ENCODE data around the gene SLC5A2.

SLC5A2 gene

GRCh38 chr16:31465788-31466370, 17.0 kb upstream of the SLC5A2 start:
- no peak for DNase-seq (ENCODE audit: low read depth)
- H3K4me3 ChIP-seq (ENCODE audit: control insufficient read depth, low read depth, low read length): no peak overlapping the region
- TF ChIP-seq CTCF (IDR thresholded peaks at IDR 0.05; ENCODE audit: control insufficient read depth, insufficient read depth, low read depth, low read length, missing control alignments): no peak

GRCh38 chr16:31466381-31466841, 16.5 kb upstream of the SLC5A2 start:
- H3K4me3 ChIP-seq (ENCODE audit: control insufficient read depth, low read depth, low read length): no peak overlapping the region
- no peak for TF ChIP-seq CTCF (IDR thresholded peaks at IDR 0.05; ENCODE audit: control insufficient read depth, insufficient read depth, low read depth, low read length, missing control alignments)
- no peak for DNase-seq (ENCODE audit: low read depth)

GRCh38 chr16:31467151-31467773, 15.7 kb upstream of the SLC5A2 start:
- H3K4me3 ChIP-seq (ENCODE audit: control insufficient read depth, low read depth, low read length): no peak overlapping the region
- TF ChIP-seq CTCF (IDR thresholded peaks at IDR 0.05; ENCODE audit: control insufficient read depth, insufficient read depth, low read depth, low read length, missing control alignments): no peak
- no peak for DNase-seq (ENCODE audit: low read depth)

- no peak for TF ChIP-seq CTCF (IDR thresholded peaks at IDR 0.05; ENCODE audit: control insufficient read depth, insufficient read depth, low read depth, low read length, missing control alignments)
- H3K4me3 ChIP-seq (ENCODE audit: control insufficient read depth, low read depth, low read length): no peak overlapping the region
- DNase-seq (ENCODE audit: low read depth): no peak
These were observed 15.1 kb upstream of the SLC5A2 start for GRCh38 chr16:31467858-31468257.

GRCh38 chr16:31470615-31471014, 12.3 kb upstream of the SLC5A2 start:
- no peak overlapping the region; the same call in none of the 2 replicates for H3K4me3 ChIP-seq (ENCODE audit: control insufficient read depth, low read depth, low read length)
- TF ChIP-seq CTCF (IDR thresholded peaks at IDR 0.05; ENCODE audit: control insufficient read depth, insufficient read depth, low read depth, low read length, missing control alignments): no peak
- no peak for DNase-seq (ENCODE audit: low read depth)

- no peak for TF ChIP-seq CTCF (IDR thresholded peaks at IDR 0.05; ENCODE audit: control insufficient read depth, insufficient read depth, low read depth, low read length, missing control alignments)
- no peak for DNase-seq (ENCODE audit: low read depth)
- peak overlapping the region; percentile 70 for H3K4me3 ChIP-seq (ENCODE audit: control insufficient read depth, low read depth, low read length)
These were observed 11.6 kb upstream of the SLC5A2 start for GRCh38 chr16:31471241-31471874.

Measured in AG09309 (cell line).